ENCODE data around the gene MYL9.

Gene MYL9

DNA sequence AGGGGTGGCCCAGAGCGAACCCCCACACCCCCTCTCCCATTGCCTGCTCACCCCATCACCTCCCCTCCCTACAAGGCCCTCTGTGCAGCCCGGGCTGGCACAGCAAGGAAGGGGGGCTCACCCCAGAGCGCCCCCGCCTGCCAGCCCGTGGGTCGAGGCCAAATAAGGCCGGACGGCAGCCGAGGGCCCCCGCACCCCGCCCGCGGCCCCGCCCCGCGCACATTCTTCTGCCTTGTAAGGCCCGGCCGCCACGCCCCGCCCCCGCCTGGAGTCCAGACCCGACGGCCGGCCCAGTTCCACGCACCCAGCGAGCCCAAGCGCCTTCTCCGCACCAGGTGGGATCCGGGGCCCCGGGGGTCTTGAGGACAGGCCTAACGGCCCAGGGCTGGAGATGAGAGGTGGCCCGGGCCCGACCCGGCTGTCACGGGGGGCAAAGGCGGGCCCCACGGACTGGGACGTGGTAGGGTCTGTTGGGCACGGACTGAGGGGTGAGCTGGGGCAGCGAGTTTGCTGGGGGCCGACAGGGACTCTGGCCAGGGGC is at the start of gene MYL9:
TSS of gene MYL9 (plus strand) at position 293 of the 541 bp plus-strand sequence. CDS start 3,366 bp downstream, outside the sequence.
- no peak within 1 kb of the TSS for H3K4me3 ChIP-seq (ENCODE audit: low read length)
- TF ChIP-seq ZNF274 (IDR thresholded peaks at IDR 0.05; ENCODE audit: low read depth, low read length), result no peak

DNA sequence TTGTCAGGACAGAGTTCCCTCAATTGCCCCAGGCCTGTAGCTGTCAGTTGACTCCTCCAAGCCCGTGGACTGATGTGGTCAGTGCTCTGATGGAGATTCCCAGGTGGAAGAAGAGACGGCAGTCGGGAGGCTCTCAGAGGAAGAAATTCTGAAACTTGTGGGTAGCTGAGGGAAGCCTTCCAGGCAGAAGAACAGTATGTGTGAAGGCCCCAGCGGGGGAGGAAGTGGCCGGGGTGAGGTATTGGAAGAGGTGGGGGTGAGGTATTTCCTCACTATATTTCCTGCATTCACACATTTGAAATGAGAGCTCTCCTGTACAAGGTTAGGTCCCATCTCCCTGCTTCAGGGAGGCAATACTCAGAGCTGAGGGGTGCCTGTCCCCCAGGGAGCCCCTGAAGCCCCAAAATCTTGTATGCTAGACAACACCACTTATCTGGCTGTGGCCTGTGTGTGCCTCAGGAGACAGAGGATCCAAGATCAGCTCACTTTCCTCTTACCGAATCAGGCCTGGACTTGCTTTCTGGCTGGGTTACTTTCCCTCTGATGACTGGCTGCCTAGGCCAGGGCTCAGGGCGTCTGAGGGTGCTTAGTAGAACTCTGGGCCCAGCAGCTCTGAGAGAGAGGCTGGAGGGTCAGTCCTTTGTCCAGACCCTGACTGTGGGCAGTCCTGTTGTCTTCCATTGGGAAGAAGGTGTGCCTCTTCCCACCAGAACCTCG is 49.3 kb upstream of the MYL9 start:
- TF ChIP-seq ZNF274 (IDR thresholded peaks at IDR 0.05; ENCODE audit: low read depth, low read length), result no peak
- no peak overlapping the region for H3K4me3 ChIP-seq (ENCODE audit: low read length)

- H3K4me3 ChIP-seq (ENCODE audit: low read length), result no peak overlapping the region
- TF ChIP-seq ZNF274 (IDR thresholded peaks at IDR 0.05; ENCODE audit: low read depth, low read length), result no peak
These were observed 48.1 kb upstream of the MYL9 start for GRCh38 chr20:36493051-36493800.

DNA sequence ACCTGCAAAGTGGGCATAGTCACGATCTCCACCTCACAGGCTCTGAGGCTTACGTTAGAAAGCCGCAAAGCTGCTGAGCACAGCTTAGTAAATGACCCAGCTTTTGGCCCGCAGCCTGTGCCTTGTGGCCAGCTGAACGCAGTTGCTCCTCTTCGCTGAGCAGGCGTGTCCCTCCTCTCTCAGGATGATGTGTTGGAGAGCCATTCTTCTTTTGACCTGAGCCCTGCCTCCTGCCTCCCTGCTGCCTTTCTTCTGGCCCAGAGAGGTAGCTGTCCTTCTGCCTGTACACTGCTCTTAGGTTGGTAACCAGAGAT is 47.6 kb upstream of the MYL9 start:
- TF ChIP-seq ZNF274 (IDR thresholded peaks at IDR 0.05; ENCODE audit: low read depth, low read length), result no peak
- no peak overlapping the region for H3K4me3 ChIP-seq (ENCODE audit: low read length)

DNA sequence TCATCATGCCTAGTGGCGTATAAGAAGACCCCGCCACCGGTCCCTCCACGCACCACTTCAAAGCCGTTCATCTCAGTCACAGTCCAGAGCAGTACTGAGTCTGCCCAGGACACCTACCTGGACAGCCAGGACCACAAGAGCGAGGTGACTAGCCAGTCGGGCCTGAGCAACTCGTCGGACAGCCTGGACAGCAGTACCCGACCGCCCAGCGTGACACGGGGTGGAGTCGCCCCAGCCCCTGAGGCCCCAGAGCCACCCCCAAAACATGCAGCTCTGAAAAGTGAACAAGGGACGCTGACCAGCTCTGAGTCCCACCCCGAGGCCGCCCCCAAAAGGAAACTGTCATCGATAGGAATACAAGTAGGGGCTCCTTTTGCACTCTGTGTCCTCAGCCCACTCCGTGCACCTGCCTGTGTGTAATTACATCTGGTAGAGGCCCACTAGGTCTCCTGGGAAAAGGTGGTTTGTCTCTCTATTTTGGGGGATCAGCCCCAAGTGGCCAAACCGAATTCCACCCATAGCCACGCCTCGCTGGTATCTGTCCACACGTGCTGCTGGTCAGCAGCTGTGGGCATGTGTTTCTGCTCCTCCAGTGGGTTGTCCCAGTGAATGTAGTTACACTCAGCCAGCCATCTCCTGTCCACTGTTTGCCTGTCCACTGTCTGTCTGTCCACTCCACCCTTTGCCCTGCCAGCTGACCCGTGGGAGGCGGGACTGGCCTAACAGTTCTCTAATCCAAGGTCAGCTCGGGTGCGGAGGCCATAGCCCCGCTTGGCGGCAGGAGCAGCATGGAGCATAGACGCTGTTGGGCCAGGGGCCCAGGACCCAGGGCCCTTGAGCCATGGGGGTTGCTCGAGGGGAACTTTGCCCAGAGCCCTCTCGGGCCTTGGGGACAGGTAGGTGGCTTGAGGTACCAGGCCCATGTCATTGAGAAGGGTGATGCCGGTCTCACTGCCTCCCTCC is 44.3 kb upstream of the MYL9 start:
- no peak overlapping the region for H3K4me3 ChIP-seq (ENCODE audit: low read length)
- no peak for TF ChIP-seq ZNF274 (IDR thresholded peaks at IDR 0.05; ENCODE audit: low read depth, low read length)

- H3K4me3 ChIP-seq (ENCODE audit: low read length), result no peak overlapping the region
- no peak for TF ChIP-seq ZNF274 (IDR thresholded peaks at IDR 0.05; ENCODE audit: low read depth, low read length)
These were observed 43.5 kb upstream of the MYL9 start for GRCh38 chr20:36497856-36498255.

- no peak for TF ChIP-seq ZNF274 (IDR thresholded peaks at IDR 0.05; ENCODE audit: low read depth, low read length)
These were observed 42.7 kb upstream of the MYL9 start for GRCh38 chr20:36498386-36499179.

GRCh38 chr20:36499211-36499610 is 42.1 kb upstream of the MYL9 start:
- TF ChIP-seq ZNF274 (IDR thresholded peaks at IDR 0.05; ENCODE audit: low read depth, low read length), result no peak
- no peak overlapping the region for H3K4me3 ChIP-seq (ENCODE audit: low read length)

More at GRCh38 chr20:36498386-36499179, 42.7 kb upstream of the MYL9 start:
- H3K4me3 ChIP-seq (ENCODE audit: low read length), result no peak overlapping the region

GRCh38 chr20:36499723-36500501 is 41.4 kb upstream of the MYL9 start:
- TF ChIP-seq ZNF274 (IDR thresholded peaks at IDR 0.05; ENCODE audit: low read depth, low read length), result no peak
- no peak overlapping the region for H3K4me3 ChIP-seq (ENCODE audit: low read length)

GRCh38 chr20:36501367-36502006 is 39.8 kb upstream of the MYL9 start:
- H3K4me3 ChIP-seq (ENCODE audit: low read length), result no peak overlapping the region
- TF ChIP-seq ZNF274 (IDR thresholded peaks at IDR 0.05; ENCODE audit: low read depth, low read length), result no peak

- TF ChIP-seq ZNF274 (IDR thresholded peaks at IDR 0.05; ENCODE audit: low read depth, low read length), result no peak
These were observed 37.0 kb upstream of the MYL9 start for GRCh38 chr20:36504295-36504694.

GRCh38 chr20:36506253-36506652 is 35.1 kb upstream of the MYL9 start:
- TF ChIP-seq ZNF274 (IDR thresholded peaks at IDR 0.05; ENCODE audit: low read depth, low read length), result no peak
- no peak overlapping the region for H3K4me3 ChIP-seq (ENCODE audit: low read length)

More at GRCh38 chr20:36504295-36504694, 37.0 kb upstream of the MYL9 start:
- H3K4me3 ChIP-seq (ENCODE audit: low read length), result no peak overlapping the region
